ENCODE measurements around the gene UBE2D3.

UBE2D3 gene

DNA sequence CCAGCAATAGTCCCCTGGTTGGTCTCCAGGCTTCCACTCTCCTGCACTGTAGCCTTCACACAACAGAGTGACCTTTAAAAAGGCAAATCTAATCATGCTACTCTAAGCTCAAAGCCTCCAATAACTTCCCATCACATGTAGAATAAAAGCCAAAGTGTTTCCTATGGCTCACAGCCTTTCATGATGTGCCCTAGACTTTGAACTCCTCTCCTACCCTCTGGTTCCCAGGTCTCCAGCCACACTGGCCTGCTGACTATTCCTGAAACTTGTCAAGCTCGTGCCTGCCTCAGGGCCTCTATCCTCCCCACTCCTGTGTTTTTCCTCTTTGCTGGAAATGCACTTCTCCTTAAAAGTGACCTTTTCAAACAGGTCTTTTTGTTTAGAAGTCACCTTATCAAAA, 69.7 kb downstream of the UBE2D3 start:
- DNase-seq (ENCODE audit: low read depth, low spot score), result no peak

GRCh38 chr4:102754044-102754443, 73.3 kb downstream of the UBE2D3 start:
- DNase-seq (ENCODE audit: low read depth, low spot score), result no peak

DNA sequence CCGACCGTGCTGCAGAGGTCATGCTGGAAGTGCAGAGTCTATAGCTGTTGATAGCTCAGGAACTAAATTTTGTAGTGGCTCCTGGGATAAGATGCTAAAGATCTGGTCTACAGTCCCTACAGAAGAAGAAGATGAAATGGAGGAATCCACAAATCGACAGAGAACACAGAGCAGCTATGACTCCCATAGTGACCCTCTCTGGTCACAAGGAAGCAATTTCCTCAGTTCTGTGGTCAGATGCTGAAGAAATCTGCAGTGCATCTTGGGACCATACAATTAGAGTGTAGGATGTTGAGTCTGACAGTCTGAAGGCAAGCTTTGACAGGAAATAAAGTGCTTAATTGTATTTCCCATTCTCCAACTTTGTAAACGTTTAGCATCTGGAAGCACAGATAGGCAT, 75.4 kb downstream of the UBE2D3 start:
- DNase-seq (ENCODE audit: low read depth, low spot score), result no peak

All from iPS DF 19.7 (cell line).